Tibial nerve (tissue), 4 donors: ENCODE results near the gene PPP1R2.

ENCODE experiments used
- CTCF ChIP-seq, 5 experiments: fragments of 200-600 bp in 3 of 5; fragments of 450-650 bp in 2 of 5; sonication (generic) in 3 of 5; IDR thresholded peaks; one replicate each; pipeline ENCODE4 v1.5.1; 2016 to 2019; ENCODE audit warnings: antibody characterized with exemption in 5 of 5, mild to moderate bottlenecking in 3 of 5, moderate library complexity in 2 of 5
- EP300 ChIP-seq, 2 donors: sonication (generic); formaldehyde crosslinking; IDR thresholded peaks; one replicate each; pipeline ENCODE4 v1.6.1; 2017; ENCODE audit warnings: antibody characterized with exemption in 2 of 2, mild to moderate bottlenecking in 1 of 2
- POLR2A ChIP-seq, 2 donors: fragments of 450-650 bp; IDR thresholded peaks; one replicate each; pipeline ENCODE4 v1.6.1; 2017; ENCODE audit warnings: antibody characterized with exemption in 2 of 2, mild to moderate bottlenecking in 2 of 2, moderate library complexity in 2 of 2

- no peak for TF ChIP-seq POLR2A (IDR thresholded peaks at IDR 0.05)
- TF ChIP-seq EP300 (IDR thresholded peaks at IDR 0.05) = no peak
- no peak for TF ChIP-seq CTCF (IDR thresholded peaks at IDR 0.05)
Measured at GRCh38 chr3:195555110-195555509, 12.0 kb upstream of the PPP1R2 start.
